OCI-LY1 (cell line): Measurements from ENCODE around the gene JOSD2.

Experiments
- CTCF ChIP-seq: fragments of 200-600 bp; sonication (generic), shearing (Covaris generic); IDR thresholded peaks from 2 replicates; pipeline ENCODE4 v1.5.1; 2017; ENCODE audit warnings: mild to moderate bottlenecking, antibody characterized with exemption, low read length, moderate library complexity, mixed read lengths
- EZH2 ChIP-seq: fragments of 200-600 bp; sonication (generic), shearing (Covaris generic); IDR thresholded peaks from 2 replicates; pipeline ENCODE4 v1.8.0; 2017; ENCODE audit warnings: borderline replicate concordance, mixed run types, mild to moderate bottlenecking, antibody characterized with exemption, low read length, moderate library complexity, mixed read lengths

- TF ChIP-seq CTCF (no peak), EZH2 (no peak)
Measured at GRCh38 chr19:50551034-50551714, 40.2 kb upstream of the JOSD2 start.
